DND-41 (cell line): ENCODE results near the gene RNF112.

Experiments used
- ATAC-seq: fragments of 200-7000 bp; cut with Tn5 transposase; 3 replicates; pipeline ENCODE4 v1.9.1; 2021; ENCODE audit warnings: low read depth; ENCODE audit not compliant: insufficient read depth
- DNase-seq: peaks from one replicate; pipeline ENCODE4 v3.0.0-alpha.2; 2020
- H2AFZ ChIP-seq: 2 replicates; pipeline ENCODE4 v1.6.0; 2012; ENCODE audit warnings: low read depth, low read length
- H3K27ac ChIP-seq: 2 replicates; pipeline ENCODE4 v1.5.1; 2012; ENCODE audit warnings: low read length, inconsistent platforms
- H3K27me3 ChIP-seq: fragments of 200-600 bp; sonication (generic); 2 replicates; pipeline ENCODE4 v1.6.0; 2012; ENCODE audit warnings: low read length, mild to moderate bottlenecking, inconsistent platforms; ENCODE audit not compliant: insufficient read depth, poor library complexity
- H3K36me3 ChIP-seq: 2 replicates; pipeline ENCODE4 v1.5.1; 2012; ENCODE audit warnings: low read length, inconsistent platforms; ENCODE audit not compliant: insufficient read depth
- H3K4me1 ChIP-seq: 2 replicates; pipeline ENCODE4 v1.5.1; 2012; ENCODE audit warnings: mild to moderate bottlenecking, low read length; ENCODE audit not compliant: insufficient read depth
- H3K4me2 ChIP-seq: 2 replicates; pipeline ENCODE4 v1.6.0; 2012; ENCODE audit warnings: mild to moderate bottlenecking, moderate library complexity, low read length, inconsistent platforms; ENCODE audit not compliant: insufficient read depth
- H3K4me3 ChIP-seq, 2 experiments: fragments of 200-600 bp in 1 of 2; shearing (Covaris generic) in 1 of 2; 2 replicates each; pipeline ENCODE4 v1.5.1; 2012 to 2016; ENCODE audit warnings: inconsistent platforms in 2 of 2, low read length in 2 of 2, mild to moderate bottlenecking in 2 of 2, low read depth in 1 of 2, moderate library complexity in 1 of 2
- H3K79me2 ChIP-seq: 2 replicates; pipeline ENCODE4 v1.6.0; 2012; ENCODE audit warnings: low read length, inconsistent platforms; ENCODE audit not compliant: insufficient read depth
- H3K9ac ChIP-seq: 2 replicates; pipeline ENCODE4 v1.6.0; 2012; ENCODE audit warnings: low read depth, mild to moderate bottlenecking, inconsistent platforms, low read length, moderate library complexity
- H3K9me3 ChIP-seq: 2 replicates; pipeline ENCODE4 v1.5.1; 2012; ENCODE audit warnings: low read length, moderate library complexity, mild to moderate bottlenecking, inconsistent platforms; ENCODE audit not compliant: insufficient read depth, severe bottlenecking
- H4K20me1 ChIP-seq: 2 replicates; pipeline ENCODE4 v1.6.0; 2012; ENCODE audit warnings: low read length; ENCODE audit not compliant: insufficient read depth
- EZH2 ChIP-seq: IDR thresholded peaks from 3 replicates; pipeline ENCODE4 v1.6.1; 2012; ENCODE audit warnings: borderline replicate concordance, low read depth, mild to moderate bottlenecking, moderate library complexity, low read length, inconsistent platforms; ENCODE audit not compliant: severe bottlenecking
- TF ChIP-seq, protein P1 (sequence below): IDR thresholded peaks from 2 replicates; pipeline ENCODE4 v1.5.1; 2012; ENCODE audit warnings: borderline replicate concordance, low read length, moderate library complexity, mild to moderate bottlenecking; ENCODE audit not compliant: poor library complexity, severe bottlenecking; ENCODE audit errors: extremely low read depth

The RNF112 gene

DNA sequence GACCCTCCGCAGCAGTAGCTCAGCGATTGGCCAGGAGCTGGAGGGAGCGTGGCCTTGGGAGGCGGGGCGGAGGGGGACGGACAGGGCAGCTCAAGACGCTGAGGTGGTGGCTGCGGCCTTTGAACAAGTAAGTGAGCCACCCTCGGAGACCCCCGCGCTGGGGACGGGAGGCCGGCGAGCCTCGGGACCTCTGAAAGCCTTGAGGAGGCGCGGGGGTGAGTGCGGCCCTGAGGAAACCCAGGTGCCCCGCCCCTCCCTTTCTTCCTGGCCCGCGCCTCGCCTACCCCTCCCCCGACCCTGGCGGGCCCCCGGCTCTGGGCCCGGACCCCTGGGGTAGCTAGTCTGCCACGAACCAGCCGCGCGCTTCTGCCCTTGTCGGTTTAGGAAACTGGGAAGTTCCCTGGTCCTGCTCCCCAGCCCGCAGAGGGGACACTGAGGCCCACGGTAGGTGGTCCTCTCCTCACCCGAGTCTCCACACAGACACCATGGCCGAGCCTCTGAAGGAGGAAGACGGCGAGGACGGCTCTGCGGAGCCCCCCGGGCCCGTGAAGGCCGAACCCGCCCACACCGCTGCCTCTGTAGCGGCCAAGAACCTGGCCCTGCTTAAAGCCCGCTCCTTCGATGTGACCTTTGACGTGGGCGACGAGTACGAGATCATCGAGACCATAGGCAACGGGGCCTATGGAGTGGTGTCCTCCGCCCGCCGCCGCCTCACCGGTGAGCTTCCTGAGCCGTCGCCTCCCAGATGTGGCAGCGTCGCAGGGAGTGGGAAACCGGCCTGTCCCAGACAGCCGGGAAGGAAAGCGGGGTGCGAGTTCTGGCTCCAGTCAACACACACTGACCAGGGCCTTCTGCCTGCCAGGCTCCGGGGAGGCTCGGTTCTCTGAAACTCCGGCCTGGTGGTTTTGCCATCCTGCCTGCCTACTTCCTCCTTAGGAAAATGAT, 32.3 kb upstream of the RNF112 start, which contains the start of gene MAPK7:
TSS of gene MAPK7 (plus strand) at position 83 of the 945 bp plus-strand sequence. CDS start at position 486, 403 bp downstream.
- Histone ChIP-seq H3K27me3 (no peaks in the 10 kb centered on the region), H3K79me2 (peaks cover 14% of the 10 kb centered on the region), H3K4me3 (peak within 1 kb of the TSS; percentile 35 to 78), H4K20me1 (peaks cover 15% of the 10 kb centered on the region), H3K4me1 (peaks cover 24% of the 10 kb centered on the region), H3K27ac (peak within 1 kb of the TSS; percentile 92), H3K9ac (peak within 1 kb of the TSS; percentile 75), H2AFZ (peak within 1 kb of the TSS; percentile 85), H3K36me3 (peaks cover 46% of the 10 kb centered on the region), H3K9me3 (no peaks in the 10 kb centered on the region), H3K4me2 (peak within 1 kb of the TSS; percentile 94)
- ATAC-seq, result peak; percentile 29
- no peak for TF ChIP-seq EZH2
- TF ChIP-seq, protein P1, sequence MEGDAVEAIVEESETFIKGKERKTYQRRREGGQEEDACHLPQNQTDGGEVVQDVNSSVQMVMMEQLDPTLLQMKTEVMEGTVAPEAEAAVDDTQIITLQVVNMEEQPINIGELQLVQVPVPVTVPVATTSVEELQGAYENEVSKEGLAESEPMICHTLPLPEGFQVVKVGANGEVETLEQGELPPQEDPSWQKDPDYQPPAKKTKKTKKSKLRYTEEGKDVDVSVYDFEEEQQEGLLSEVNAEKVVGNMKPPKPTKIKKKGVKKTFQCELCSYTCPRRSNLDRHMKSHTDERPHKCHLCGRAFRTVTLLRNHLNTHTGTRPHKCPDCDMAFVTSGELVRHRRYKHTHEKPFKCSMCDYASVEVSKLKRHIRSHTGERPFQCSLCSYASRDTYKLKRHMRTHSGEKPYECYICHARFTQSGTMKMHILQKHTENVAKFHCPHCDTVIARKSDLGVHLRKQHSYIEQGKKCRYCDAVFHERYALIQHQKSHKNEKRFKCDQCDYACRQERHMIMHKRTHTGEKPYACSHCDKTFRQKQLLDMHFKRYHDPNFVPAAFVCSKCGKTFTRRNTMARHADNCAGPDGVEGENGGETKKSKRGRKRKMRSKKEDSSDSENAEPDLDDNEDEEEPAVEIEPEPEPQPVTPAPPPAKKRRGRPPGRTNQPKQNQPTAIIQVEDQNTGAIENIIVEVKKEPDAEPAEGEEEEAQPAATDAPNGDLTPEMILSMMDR, result no peak
- DNase-seq, result no peak

DNA sequence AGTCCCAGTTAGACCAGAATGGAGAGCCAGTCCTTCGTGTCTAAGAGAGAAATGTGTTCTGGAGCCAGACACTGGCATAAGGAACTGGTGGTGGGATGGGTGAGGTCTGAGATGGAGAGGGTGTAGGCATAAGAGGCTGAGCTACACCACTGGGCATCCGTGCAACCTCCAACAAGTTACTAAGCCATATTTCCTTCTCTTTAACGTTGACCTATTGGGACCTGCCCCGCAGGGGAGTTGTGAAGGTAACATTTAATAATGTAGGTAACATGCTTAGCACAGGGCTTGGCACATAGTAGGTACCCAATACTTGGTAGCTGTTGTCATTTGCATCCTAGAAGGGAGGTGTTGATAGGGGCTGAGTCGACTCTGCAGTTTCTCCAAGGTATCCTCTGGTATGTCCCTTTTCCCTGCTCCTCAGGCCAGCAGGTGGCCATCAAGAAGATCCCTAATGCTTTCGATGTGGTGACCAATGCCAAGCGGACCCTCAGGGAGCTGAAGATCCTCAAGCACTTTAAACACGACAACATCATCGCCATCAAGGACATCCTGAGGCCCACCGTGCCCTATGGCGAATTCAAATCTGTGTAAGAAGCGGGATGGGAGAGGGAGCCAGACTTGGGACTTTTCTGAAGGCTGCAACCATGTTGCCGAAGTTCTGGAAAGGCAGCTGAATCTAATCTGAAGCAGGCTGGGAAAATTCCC, 31.5 kb upstream of the RNF112 start:
- TF ChIP-seq, protein P1, result no peak
- no peak for TF ChIP-seq EZH2
- H3K9me3 ChIP-seq, result no peaks in the 10 kb centered on the region
- no peak overlapping the region for H2AFZ ChIP-seq
- H3K4me1 ChIP-seq, result peaks cover 24% of the 10 kb centered on the region
- peak overlapping the region; percentile 94 for H3K4me2 ChIP-seq
- H3K36me3 ChIP-seq, result peaks cover 55% of the 10 kb centered on the region
- H3K4me3 ChIP-seq, result peak overlapping the region in 1 of 2 experiments; percentile 78; a peak in 2 of 4 replicates
- ATAC-seq, result no peak
- H3K27ac ChIP-seq, result no peak overlapping the region
- H3K27me3 ChIP-seq, result no peaks in the 10 kb centered on the region
- DNase-seq, result no peak
- peaks cover 17% of the 10 kb centered on the region for H4K20me1 ChIP-seq
- peak overlapping the region; percentile 75; the same call in 1 of the 2 replicates for H3K9ac ChIP-seq
- H3K79me2 ChIP-seq, result peaks cover 14% of the 10 kb centered on the region

DNA sequence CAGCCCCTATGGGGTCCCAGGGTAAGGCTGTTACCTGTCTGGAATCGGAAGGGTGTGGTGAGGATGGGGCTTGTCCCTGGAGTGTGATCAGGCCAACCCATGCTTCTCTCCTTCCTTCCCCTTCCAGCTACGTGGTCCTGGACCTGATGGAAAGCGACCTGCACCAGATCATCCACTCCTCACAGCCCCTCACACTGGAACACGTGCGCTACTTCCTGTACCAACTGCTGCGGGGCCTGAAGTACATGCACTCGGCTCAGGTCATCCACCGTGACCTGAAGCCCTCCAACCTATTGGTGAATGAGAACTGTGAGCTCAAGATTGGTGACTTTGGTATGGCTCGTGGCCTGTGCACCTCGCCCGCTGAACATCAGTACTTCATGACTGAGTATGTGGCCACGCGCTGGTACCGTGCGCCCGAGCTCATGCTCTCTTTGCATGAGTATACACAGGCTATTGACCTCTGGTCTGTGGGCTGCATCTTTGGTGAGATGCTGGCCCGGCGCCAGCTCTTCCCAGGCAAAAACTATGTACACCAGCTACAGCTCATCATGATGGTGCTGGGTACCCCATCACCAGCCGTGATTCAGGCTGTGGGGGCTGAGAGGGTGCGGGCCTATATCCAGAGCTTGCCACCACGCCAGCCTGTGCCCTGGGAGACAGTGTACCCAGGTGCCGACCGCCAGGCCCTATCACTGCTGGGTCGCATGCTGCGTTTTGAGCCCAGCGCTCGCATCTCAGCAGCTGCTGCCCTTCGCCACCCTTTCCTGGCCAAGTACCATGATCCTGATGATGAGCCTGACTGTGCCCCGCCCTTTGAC, 30.3 kb upstream of the RNF112 start:
- H3K9me3 ChIP-seq, result no peaks in the 10 kb centered on the region
- H3K36me3 ChIP-seq, result peaks cover 63% of the 10 kb centered on the region
- DNase-seq, result no peak
- H3K4me3 ChIP-seq, result no peak overlapping the region
- H3K27me3 ChIP-seq, result no peaks in the 10 kb centered on the region
- no peak overlapping the region for H3K9ac ChIP-seq
- ATAC-seq, result no peak
- no peak overlapping the region for H2AFZ ChIP-seq
- no peak overlapping the region for H3K4me2 ChIP-seq
- peaks cover 14% of the 10 kb centered on the region for H3K79me2 ChIP-seq
- H4K20me1 ChIP-seq, result peaks cover 27% of the 10 kb centered on the region
- TF ChIP-seq, protein P1, result no peak
- TF ChIP-seq EZH2, result no peak
- H3K27ac ChIP-seq, result no peak overlapping the region
- peaks cover 29% of the 10 kb centered on the region for H3K4me1 ChIP-seq
